H1 (cell line): Measurements from ENCODE around the gene PLEKHH3. TPM values are rescaled to one million over a fixed set of nuclear protein-coding genes. Genes with fewer than 3 reads are reported as not detected.

Experiments used
- ASH2L ChIP-seq: fragments of 200-600, 300-600 bp; sonication (generic); IDR thresholded peaks from one replicate; pipeline ENCODE4 v1.7.1; 2017; ENCODE audit warnings: low read length
- BCL11A ChIP-seq, 2 experiments: IDR thresholded peaks; one replicate each; pipeline ENCODE4 v1.6.1; 2011; ENCODE audit warnings: low read depth in 2 of 2, low read length in 2 of 2, mild to moderate bottlenecking in 2 of 2
- CBX8 ChIP-seq: fragments of 300-800, 300-1000 bp; sonication (generic); IDR thresholded peaks from 2 replicates; pipeline ENCODE4 v1.7.1; 2016; ENCODE audit warnings: low read depth, low read length, borderline replicate concordance
- CHD1 ChIP-seq: IDR thresholded peaks from 2 replicates; pipeline ENCODE4 v1.6.1; 2012; ENCODE audit warnings: low read depth, low read length, improper control_type of control experiment
- CTBP2 ChIP-seq: IDR thresholded peaks from 2 replicates; pipeline ENCODE4 v1.7.0; 2011; ENCODE audit warnings: borderline replicate concordance, mild to moderate bottlenecking, moderate library complexity, mixed read lengths, low read length; ENCODE audit not compliant: insufficient read depth, insufficient read length
- FOSL1 ChIP-seq: IDR thresholded peaks from 2 replicates; pipeline ENCODE4 v1.6.1; 2011; ENCODE audit warnings: mild to moderate bottlenecking, low read depth, low read length, moderate library complexity; ENCODE audit not compliant: insufficient read depth
- JUN ChIP-seq: IDR thresholded peaks from 2 replicates; pipeline ENCODE4 v1.6.1; 2011; ENCODE audit warnings: low read depth, mild to moderate bottlenecking, improper control_type of control experiment, low read length
- JUND ChIP-seq: IDR thresholded peaks from 2 replicates; pipeline ENCODE4 v1.6.1; 2011; ENCODE audit warnings: mild to moderate bottlenecking, improper control_type of control experiment, low read length
- KDM1A ChIP-seq: fragments of 200-600, 300-600 bp; sonication (generic); IDR thresholded peaks from 2 replicates; pipeline ENCODE4 v1.7.1; 2016; ENCODE audit warnings: mild to moderate bottlenecking, low read length, borderline replicate concordance
- KDM4A ChIP-seq: IDR thresholded peaks from one replicate; pipeline ENCODE4 v1.7.1; 2012; ENCODE audit warnings: low read depth, mild to moderate bottlenecking, moderate library complexity, low read length, inconsistent platforms; ENCODE audit not compliant: severe bottlenecking
- NRF1 ChIP-seq: IDR thresholded peaks from 2 replicates; pipeline ENCODE4 v1.6.1; 2011; ENCODE audit warnings: mild to moderate bottlenecking, low read depth, low read length, improper control_type of control experiment
- POLR2AphosphoS5 ChIP-seq: IDR thresholded peaks from 2 replicates; pipeline ENCODE4 v1.6.1; 2011; ENCODE audit warnings: low read depth, low read length
- SAP30 ChIP-seq: fragments of 300-600 bp; sonication (generic); IDR thresholded peaks from 2 replicates; pipeline ENCODE4 v1.7.1; 2012; ENCODE audit warnings: low read length, moderate library complexity, mild to moderate bottlenecking, inconsistent platforms; ENCODE audit not compliant: insufficient read depth, insufficient replicate concordance
- SIN3A ChIP-seq, 2 experiments: IDR thresholded peaks in 1 of 2; conservative IDR thresholded peaks in 1 of 2; 2 replicates each; pipeline ENCODE4 v1.6.1; 2011 to 2012; ENCODE audit warnings: low read length in 2 of 2, improper control_type of control experiment in 1 of 2, low read depth in 1 of 2, mild to moderate bottlenecking in 1 of 2
- SP1 ChIP-seq: IDR thresholded peaks from 2 replicates; pipeline ENCODE4 v1.6.1; 2011; ENCODE audit warnings: low read depth, low read length
- SP2 ChIP-seq: IDR thresholded peaks from 2 replicates; pipeline ENCODE4 v1.6.1; 2012; ENCODE audit warnings: mild to moderate bottlenecking, low read length, inconsistent platforms
- TAF1 ChIP-seq: IDR thresholded peaks from 2 replicates; pipeline ENCODE4 v1.6.1; 2011; ENCODE audit warnings: mild to moderate bottlenecking, low read depth, low read length
- YY1 ChIP-seq: IDR thresholded peaks from 2 replicates; pipeline ENCODE4 v1.6.1; 2011; ENCODE audit warnings: low read depth, mild to moderate bottlenecking, low read length
- polyA plus RNA-seq, 7 experiments: library from polyadenylated mRNA; depleted of rRNA in 3 of 7; stranded (reverse) in 5 of 7; unstranded in 2 of 7; fragments of >200 nt in 5 of 7; fragments of 200-250 nt in 2 of 7; gene quantifications; 1 replicate in 5 of 7; 2 replicates in 1 of 7; 4 replicates in 1 of 7; pipeline versions ENCODE4 v1.2.1 to v1.2.3, GENCODE V29; 2011 to 2013; ENCODE audit warnings: missing spikeins in 2 of 7, mixed read lengths in 2 of 7
- total RNA-seq: library from RNA; stranded (reverse); fragmentation: NEBNext Ultra II Directional; extraction: Animal tissue kit (Norgen Biotek cat#: 25700); gene quantifications from 2 replicates; pipeline ENCODE4 v1.2.1, GENCODE V29; 2021

Gene PLEKHH3
- total and polyA plus RNA-seq, 2 of the 8 experiments (the other 6 are each of a cell fraction or from before 2014, with no cell fraction given): 11.1 to 13.5 TPM

GRCh38 chr17:42675348-42675964 lies 1.3 kb downstream of the PLEKHH3 start (continued):
- TF ChIP-seq CBX8 (no peak), SP2 (no peak), SAP30 (no peak), CHD1 (no peak), JUN (no peak), FOSL1 (no peak), SIN3A (conservative IDR thresholded peaks at IDR 0.05 in 1 of 2, IDR thresholded peaks at IDR 0.05 in 1 of 2; ENCODE audit: low read depth in 1 of 2, low read length in 2 of 2) (0 out of 4 replicates have a peak, but pooled peaks of 1 of the 2 experiments have one; percentile 59), NRF1 (no peak), ASH2L (no peak), CTBP2 (no peak), POLR2AphosphoS5 (no peak), SP1 (no peak), BCL11A (IDR thresholded peaks at IDR 0.05; ENCODE audit: low read depth in 2 of 2, low read length in 2 of 2) (no peak), KDM4A (no peak), KDM1A (no peak), TAF1 (no peak), JUND (no peak), YY1 (no peak)
